Measurements from ENCODE around the gene ANKRD36C.
"Not testable (repeated sequence)": the region's sequence is repeated elsewhere in the genome, so short reads cannot be mapped to it uniquely, and the experiment has no call there.

The ANKRD36C gene

DNA sequence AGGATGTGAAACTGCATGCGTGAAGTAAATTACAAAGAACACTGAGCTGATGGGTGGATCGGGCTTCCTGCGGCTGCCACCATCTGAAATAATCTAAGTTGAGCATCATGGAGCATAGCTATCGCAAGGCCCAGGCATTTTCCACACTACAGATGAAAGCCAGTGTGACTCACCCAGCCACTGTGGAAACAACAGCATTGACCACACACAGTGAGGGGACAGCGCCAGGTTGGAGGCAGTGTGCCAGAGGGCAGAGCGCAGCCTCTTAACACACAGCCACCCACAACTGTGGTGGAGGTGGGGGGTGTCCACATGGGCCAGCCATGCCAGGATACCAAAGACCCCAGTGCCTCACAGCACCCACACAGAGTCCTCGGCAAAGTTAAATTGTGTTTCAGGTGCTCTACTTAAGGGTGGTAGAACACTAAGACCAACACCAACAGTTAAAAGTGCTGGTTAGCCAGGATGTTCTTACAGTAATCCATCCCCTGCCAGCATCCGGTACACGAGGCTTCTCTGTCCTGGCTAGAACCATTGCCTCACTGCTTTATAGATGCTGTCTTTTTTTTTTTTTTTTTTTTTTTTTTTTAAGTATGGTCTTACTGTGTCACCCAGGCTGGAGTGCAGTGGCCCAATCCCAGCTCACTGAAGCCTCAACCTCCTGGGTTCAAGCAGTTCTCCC lies 28.4 kb upstream of the ANKRD36C start:
- DNase-seq (ENCODE audit: low read depth, low spot score): peak; percentile 7

DNA sequence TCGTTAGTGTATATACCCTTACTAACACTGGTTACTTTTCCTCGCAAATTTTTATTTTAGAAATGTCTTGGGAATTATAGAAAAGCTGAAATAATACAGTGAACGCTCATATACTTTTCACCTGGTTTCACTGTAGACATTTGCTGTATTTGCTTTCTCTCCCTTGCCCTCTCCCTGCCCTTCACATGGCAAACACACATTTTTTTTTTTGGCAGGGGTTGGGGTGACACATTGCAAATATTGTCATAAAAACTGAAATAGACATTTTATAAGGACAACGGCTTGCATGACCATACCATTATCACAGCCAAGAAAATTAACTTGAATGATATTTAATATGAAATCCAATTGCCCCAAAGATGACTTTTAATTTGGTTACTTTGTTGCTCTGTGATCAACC lies 24.7 kb upstream of the ANKRD36C start:
- H3K4me3 ChIP-seq (ENCODE audit: low read depth, low read length); DNase-seq (ENCODE audit: low read depth, low spot score); in situ Hi-C loops (cut with HindIII; ENCODE audit: low sequenced_read_pairs): not testable (repeated sequence)

More for the DNA sequence above, 28.4 kb upstream of the ANKRD36C start:
- H3K4me3 ChIP-seq (ENCODE audit: low read depth, low read length); in situ Hi-C loops (cut with HindIII; ENCODE audit: low sequenced_read_pairs): not testable (repeated sequence)

DNA sequence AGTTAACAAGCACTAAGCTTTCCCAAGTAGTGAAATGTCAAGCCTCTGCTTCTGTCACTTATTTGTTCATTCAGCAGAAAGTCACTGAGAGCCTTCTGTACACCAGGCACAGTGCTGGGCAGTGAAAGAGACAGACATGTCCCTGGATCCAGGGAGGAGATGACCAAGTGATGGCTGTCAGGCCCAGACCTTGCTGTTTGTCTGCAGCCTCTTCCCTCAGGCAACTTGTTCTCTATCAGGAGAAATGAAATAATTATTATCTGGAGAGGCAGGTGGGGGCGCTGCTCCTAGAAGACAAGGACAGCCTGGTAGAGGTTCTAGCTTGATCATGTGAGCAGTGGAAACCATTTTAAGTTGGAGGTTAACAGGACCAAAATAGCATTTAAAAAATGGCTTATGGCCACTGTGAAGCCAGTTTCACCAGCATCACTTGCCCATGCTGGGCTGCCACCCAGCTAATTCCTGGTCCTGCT lies 21.2 kb upstream of the ANKRD36C start:
- H3K4me3 ChIP-seq (ENCODE audit: low read depth, low read length); in situ Hi-C loops (cut with HindIII; ENCODE audit: low sequenced_read_pairs); DNase-seq (ENCODE audit: low read depth, low spot score): not testable (repeated sequence)

- H3K4me3 ChIP-seq (ENCODE audit: low read depth, low read length); DNase-seq (ENCODE audit: low read depth, low spot score); in situ Hi-C loops (cut with HindIII; ENCODE audit: low sequenced_read_pairs): not testable (repeated sequence)
Observed at GRCh38 chr2:96012086-96012791, 20.6 kb upstream of the ANKRD36C start.

DNA sequence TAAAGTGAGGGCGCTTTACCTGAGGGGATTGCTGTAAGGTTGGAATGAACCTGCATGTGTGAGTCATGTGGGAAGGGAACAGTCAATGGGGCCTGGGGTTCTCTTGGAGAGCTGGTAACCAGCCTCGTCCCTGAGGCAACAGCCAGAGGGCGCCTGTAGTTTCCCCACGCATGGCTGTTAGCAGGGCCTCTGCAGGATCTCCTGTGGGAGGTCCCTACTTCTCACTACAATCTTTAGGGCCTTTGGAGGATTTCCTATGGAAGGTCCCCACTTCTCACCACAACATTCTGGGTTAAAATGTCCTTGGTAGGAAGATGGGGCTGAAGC lies 19.5 kb upstream of the ANKRD36C start:
- in situ Hi-C loops (cut with HindIII; ENCODE audit: low sequenced_read_pairs); H3K4me3 ChIP-seq (ENCODE audit: low read depth, low read length); DNase-seq (ENCODE audit: low read depth, low spot score): not testable (repeated sequence)
- TF ChIP-seq, protein P1, sequence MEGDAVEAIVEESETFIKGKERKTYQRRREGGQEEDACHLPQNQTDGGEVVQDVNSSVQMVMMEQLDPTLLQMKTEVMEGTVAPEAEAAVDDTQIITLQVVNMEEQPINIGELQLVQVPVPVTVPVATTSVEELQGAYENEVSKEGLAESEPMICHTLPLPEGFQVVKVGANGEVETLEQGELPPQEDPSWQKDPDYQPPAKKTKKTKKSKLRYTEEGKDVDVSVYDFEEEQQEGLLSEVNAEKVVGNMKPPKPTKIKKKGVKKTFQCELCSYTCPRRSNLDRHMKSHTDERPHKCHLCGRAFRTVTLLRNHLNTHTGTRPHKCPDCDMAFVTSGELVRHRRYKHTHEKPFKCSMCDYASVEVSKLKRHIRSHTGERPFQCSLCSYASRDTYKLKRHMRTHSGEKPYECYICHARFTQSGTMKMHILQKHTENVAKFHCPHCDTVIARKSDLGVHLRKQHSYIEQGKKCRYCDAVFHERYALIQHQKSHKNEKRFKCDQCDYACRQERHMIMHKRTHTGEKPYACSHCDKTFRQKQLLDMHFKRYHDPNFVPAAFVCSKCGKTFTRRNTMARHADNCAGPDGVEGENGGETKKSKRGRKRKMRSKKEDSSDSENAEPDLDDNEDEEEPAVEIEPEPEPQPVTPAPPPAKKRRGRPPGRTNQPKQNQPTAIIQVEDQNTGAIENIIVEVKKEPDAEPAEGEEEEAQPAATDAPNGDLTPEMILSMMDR (IDR thresholded peaks at IDR 0.05; ENCODE audit: low read depth, low read length): peak; percentile 35

DNA sequence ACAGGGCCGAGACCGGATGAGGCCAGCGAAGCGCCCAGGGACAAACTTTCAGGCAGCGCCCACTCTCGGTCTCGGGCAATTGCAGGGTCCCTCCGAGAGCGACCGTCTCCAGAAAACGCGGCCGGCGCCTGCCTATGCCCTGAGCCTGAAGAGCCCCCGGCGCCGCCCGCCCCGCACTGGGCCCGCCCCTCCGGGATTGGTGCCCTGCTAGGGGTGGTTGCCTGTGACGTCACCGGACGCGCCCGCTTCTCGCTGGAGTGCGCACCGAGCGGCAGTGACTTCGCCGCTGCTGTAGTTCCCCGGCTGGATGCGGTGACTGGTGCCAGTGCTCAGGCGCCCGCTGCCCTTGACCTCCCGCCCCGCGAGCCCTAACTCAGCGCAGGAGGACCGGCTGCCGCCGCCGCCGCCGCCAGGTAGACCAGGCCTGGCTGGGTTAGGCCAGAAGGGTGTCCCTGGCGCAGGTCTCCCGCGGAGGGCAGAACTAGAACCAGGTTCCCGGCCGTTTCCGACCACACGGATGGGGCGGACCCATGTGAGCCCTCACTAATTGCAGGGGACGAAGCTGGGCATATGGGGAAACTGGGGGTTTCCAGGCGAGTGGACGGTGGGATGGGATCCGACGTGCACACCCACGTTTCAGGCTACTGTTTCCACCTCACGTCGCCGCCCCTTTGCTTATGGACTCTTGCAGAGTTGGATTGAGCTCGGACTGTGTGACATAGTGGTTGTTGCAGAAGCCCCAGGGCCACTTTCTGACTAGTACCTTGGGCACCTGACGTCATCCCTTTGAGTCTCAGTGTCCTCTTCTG lies 18.9 kb upstream of the ANKRD36C start:
- in situ Hi-C loops (cut with HindIII; ENCODE audit: low sequenced_read_pairs): not testable (repeated sequence)
- H3K4me3 ChIP-seq (ENCODE audit: low read depth, low read length): peak overlapping the region; percentile 40
- DNase-seq (ENCODE audit: low read depth, low spot score): peak; percentile 59

- peak overlapping the region; percentile 40 for H3K4me3 ChIP-seq (ENCODE audit: low read depth, low read length)
- DNase-seq (ENCODE audit: low read depth, low spot score); in situ Hi-C loops (cut with HindIII; ENCODE audit: low sequenced_read_pairs): not testable (repeated sequence)
Observed at GRCh38 chr2:96009833-96010232, 18.2 kb upstream of the ANKRD36C start.

DNA sequence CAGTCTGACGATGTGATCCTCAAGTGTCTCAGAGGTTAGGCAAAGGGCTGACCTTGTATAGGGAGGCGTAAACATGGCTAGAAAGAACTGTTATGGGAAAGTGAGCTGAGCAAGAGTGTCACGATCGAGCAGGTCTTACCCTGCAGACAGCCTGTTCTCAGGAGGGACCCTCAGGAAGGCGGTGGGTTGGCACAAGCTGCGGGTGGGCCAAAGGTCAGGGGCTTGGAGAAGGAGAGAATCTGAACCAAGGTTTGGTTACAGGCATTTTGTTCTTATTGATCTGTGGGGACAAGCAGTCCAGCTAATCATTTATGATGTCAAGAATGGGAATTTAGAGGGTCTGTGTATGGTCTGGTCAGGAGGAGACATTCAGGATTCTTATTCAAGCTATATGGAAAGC lies 16.4 kb upstream of the ANKRD36C start:
- H3K4me3 ChIP-seq (ENCODE audit: low read depth, low read length); in situ Hi-C loops (cut with HindIII; ENCODE audit: low sequenced_read_pairs); DNase-seq (ENCODE audit: low read depth, low spot score): not testable (repeated sequence)

- in situ Hi-C loops (cut with HindIII; ENCODE audit: low sequenced_read_pairs); DNase-seq (ENCODE audit: low read depth, low spot score): not testable (repeated sequence)
Observed at GRCh38 chr2:96006248-96006647, 14.6 kb upstream of the ANKRD36C start.

GRCh38 chr2:95992520-95993272 lies 1.1 kb upstream of the ANKRD36C start:
- peak; percentile 55 for DNase-seq (ENCODE audit: low read depth, low spot score)
- in situ Hi-C loops (cut with HindIII; ENCODE audit: low sequenced_read_pairs): not testable (repeated sequence)
- TF ChIP-seq, protein P1 (IDR thresholded peaks at IDR 0.05; ENCODE audit: low read depth, low read length): peak; percentile 65
- H3K4me3 ChIP-seq (ENCODE audit: low read depth, low read length): peak overlapping the region; percentile 50

More at GRCh38 chr2:96006248-96006647, 14.6 kb upstream of the ANKRD36C start:
- not testable (repeated sequence) for H3K4me3 ChIP-seq (ENCODE audit: low read depth, low read length)

- DNase-seq (ENCODE audit: low read depth, low spot score); in situ Hi-C loops (cut with HindIII; ENCODE audit: low sequenced_read_pairs): not testable (repeated sequence)
- peak overlapping the region; percentile 50 for H3K4me3 ChIP-seq (ENCODE audit: low read depth, low read length)
Observed at GRCh38 chr2:95992102-95992501, 478 bp upstream of the ANKRD36C start.

GRCh38 chr2:95990884-95991283 lies 740 bp downstream of the ANKRD36C start:
- in situ Hi-C loops (cut with HindIII; ENCODE audit: low sequenced_read_pairs); DNase-seq (ENCODE audit: low read depth, low spot score): not testable (repeated sequence)
- peak overlapping the region; percentile 41 for H3K4me3 ChIP-seq (ENCODE audit: low read depth, low read length)

- in situ Hi-C loops (cut with HindIII; ENCODE audit: low sequenced_read_pairs): not testable (repeated sequence)
Observed at GRCh38 chr2:95951662-95952061, 40.0 kb downstream of the ANKRD36C start.

GRCh38 chr2:95948039-95948438 lies 43.6 kb downstream of the ANKRD36C start:
- H3K4me3 ChIP-seq (ENCODE audit: low read depth, low read length); in situ Hi-C loops (cut with HindIII; ENCODE audit: low sequenced_read_pairs); DNase-seq (ENCODE audit: low read depth, low spot score): not testable (repeated sequence)

More at GRCh38 chr2:95951662-95952061, 40.0 kb downstream of the ANKRD36C start:
- not testable (repeated sequence) for DNase-seq (ENCODE audit: low read depth, low spot score); H3K4me3 ChIP-seq (ENCODE audit: low read depth, low read length)
